ENCODE measurements around the gene RFC4.

RFC4 gene

DNA sequence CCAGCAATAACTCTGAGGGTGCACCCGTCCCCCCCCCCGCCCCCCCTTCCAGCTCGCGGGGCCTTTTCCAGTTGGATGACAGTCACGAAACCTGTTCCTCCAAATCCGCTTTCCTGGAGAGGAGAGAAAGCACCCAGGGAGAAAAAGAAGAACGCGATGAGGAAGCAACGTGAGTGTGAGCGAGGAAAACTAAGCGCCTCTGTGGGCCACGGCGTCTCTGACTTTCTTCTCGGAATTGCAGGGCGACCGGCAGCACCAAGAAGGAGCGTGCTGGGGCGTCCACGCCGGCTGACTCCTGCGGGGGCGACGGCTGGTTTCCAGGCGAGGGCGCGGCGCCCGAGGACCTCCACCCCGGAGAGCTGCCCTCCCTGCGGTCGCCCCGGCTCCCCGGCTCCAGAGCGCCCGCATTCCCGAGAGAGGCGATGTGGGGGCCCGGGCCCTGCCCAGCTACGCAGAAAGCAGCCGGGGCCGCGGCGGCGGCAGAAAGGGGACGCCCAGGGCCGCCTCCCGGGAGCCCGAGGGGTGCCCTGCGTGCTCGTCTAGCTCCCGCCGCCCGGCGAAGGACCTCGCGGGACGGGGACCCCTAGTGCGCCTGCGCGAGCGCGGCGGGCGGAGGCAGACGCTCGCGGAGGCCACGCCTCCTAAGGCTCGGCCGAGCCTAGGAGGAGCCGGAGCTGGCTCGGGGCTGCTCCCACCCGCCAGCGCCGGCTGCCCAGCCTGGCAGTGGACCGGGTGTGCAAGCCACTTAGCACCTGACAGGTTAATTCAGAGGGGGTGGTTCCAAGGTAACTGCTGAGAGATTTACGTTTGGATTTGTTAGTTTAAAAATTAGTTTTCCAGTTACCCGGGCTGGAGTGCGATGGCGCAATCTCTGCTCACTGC, 20.9 kb upstream of the RFC4 start:
- peaks cover 15 to 28% of the 10 kb centered on the region in 2 donors for H3K4me1 ChIP-seq (ENCODE audit: control insufficient read depth in 2 of 2, insufficient read depth in 1 of 2, low read depth in 1 of 2, low read length in 2 of 2)
- no peak overlapping the region for H2BK120ac ChIP-seq (ENCODE audit: low read depth, low read length)
- H3K4ac ChIP-seq (ENCODE audit: low read length) = no peak overlapping the region
- H3K9me3 ChIP-seq (replicated peaks in 1 of 2; ENCODE audit: control insufficient read depth in 2 of 2, insufficient read depth in 1 of 2, low read depth in 1 of 2, low read length in 2 of 2) = no peaks in the 10 kb centered on the region
- H3K14ac ChIP-seq (ENCODE audit: low read length) = no peak overlapping the region
- H3K4me3 ChIP-seq (ENCODE audit: low read length in 2 of 2) = peak overlapping the region; percentile 56 to 82
- no peak overlapping the region for H2BK5ac ChIP-seq (ENCODE audit: low read length)
- H3K4me2 ChIP-seq (ENCODE audit: insufficient read depth, low read length, poor library complexity, severe bottlenecking) = peak overlapping the region; percentile 75
- no peak overlapping the region for H4K8ac ChIP-seq (ENCODE audit: low read depth, low read length)
- peak overlapping the region; percentile 96 for H2AFZ ChIP-seq (ENCODE audit: low read length)
- no peak overlapping the region for H3K23ac ChIP-seq (ENCODE audit: low read depth, low read length, poor library complexity)
- H4K91ac ChIP-seq (ENCODE audit: low read depth, low read length, poor library complexity) = no peak overlapping the region
- H3K27ac ChIP-seq (replicated peaks; ENCODE audit: low read length) = no peak overlapping the region
- H2BK12ac ChIP-seq (ENCODE audit: low read length) = no peak overlapping the region
- WGBS, 2 donors (ENCODE audit: extremely low coverage in 2 of 2, insufficient read length in 2 of 2, insufficient replicate concordance in 1 of 2) = no CpG with 5 or more reads among the region's 80 CpGs
- H3K27me3 ChIP-seq (ENCODE audit: control insufficient read depth in 3 of 3, insufficient read depth in 3 of 3, low read depth in 1 of 3, low read length in 3 of 3) = peaks cover 4 to 74% (median 45%) of the 10 kb centered on the region in 3 experiments
- no peak overlapping the region for H2AK5ac ChIP-seq (ENCODE audit: low read depth, low read length)
- DNase-seq (ENCODE audit: low spot score) = peak; percentile 85
- no peaks in the 10 kb centered on the region for H3K36me3 ChIP-seq (replicated peaks in 1 of 2; ENCODE audit: control insufficient read depth in 2 of 2, insufficient read depth in 2 of 2, low read length in 2 of 2)
- no peak overlapping the region for H2BK15ac ChIP-seq (ENCODE audit: low read length)
- H3K79me1 ChIP-seq (ENCODE audit: low read depth, low read length) = no peaks in the 10 kb centered on the region
- peak overlapping the region; percentile 74 for H3K9ac ChIP-seq (ENCODE audit: low read depth, low read length, poor library complexity)
- peak overlapping the region; percentile 93 for H3K18ac ChIP-seq (ENCODE audit: low read length)

DNA sequence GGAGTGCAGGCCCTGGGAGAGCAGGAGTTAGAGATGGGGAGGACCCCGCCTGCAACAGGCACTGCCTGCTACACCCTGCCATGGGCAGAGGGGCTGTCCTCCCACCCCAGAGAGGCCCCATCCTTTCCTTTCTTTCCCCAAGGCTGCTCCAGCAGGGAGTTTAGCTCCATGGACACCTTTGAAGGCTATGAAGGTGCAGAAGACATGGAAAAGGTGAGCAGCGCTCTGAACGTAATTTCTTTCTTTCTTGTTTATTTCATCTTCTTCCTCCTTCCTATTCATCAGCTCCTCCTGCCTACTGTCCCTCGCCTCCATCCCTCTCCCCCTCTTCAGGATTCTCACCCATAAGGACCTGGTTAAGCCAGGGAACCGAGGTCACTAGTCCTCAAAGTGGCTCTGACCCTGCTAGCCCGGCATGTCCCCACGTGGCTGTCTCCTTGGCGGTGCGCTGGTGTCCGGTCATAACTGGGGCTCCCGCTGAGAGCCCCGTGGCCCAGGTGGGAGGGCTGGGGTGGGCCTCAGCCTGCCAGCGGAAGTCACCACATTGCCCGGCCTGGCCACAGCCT, 20.2 kb upstream of the RFC4 start:
- H4K8ac ChIP-seq (ENCODE audit: low read depth, low read length) = no peak overlapping the region
- H3K23ac ChIP-seq (ENCODE audit: low read depth, low read length, poor library complexity) = no peak overlapping the region
- no peak overlapping the region for H2BK5ac ChIP-seq (ENCODE audit: low read length)
- no peak overlapping the region for H2BK120ac ChIP-seq (ENCODE audit: low read depth, low read length)
- H2BK12ac ChIP-seq (ENCODE audit: low read length) = no peak overlapping the region
- H2BK15ac ChIP-seq (ENCODE audit: low read length) = no peak overlapping the region
- H3K27me3 ChIP-seq (ENCODE audit: control insufficient read depth in 3 of 3, insufficient read depth in 3 of 3, low read depth in 1 of 3, low read length in 3 of 3) = peaks cover 4 to 66% (median 45%) of the 10 kb centered on the region in 3 experiments
- WGBS, 2 donors (ENCODE audit: extremely low coverage in 2 of 2, insufficient read length in 2 of 2, insufficient replicate concordance in 1 of 2) = no CpG with 5 or more reads among the region's 14 CpGs
- DNase-seq (ENCODE audit: low spot score) = no peak
- peak overlapping the region; percentile 75 for H3K4me2 ChIP-seq (ENCODE audit: insufficient read depth, low read length, poor library complexity, severe bottlenecking)
- no peak overlapping the region for H4K91ac ChIP-seq (ENCODE audit: low read depth, low read length, poor library complexity)
- no peak overlapping the region for H3K27ac ChIP-seq (replicated peaks; ENCODE audit: low read length)
- no peaks in the 10 kb centered on the region for H3K9me3 ChIP-seq (replicated peaks in 1 of 2; ENCODE audit: control insufficient read depth in 2 of 2, insufficient read depth in 1 of 2, low read depth in 1 of 2, low read length in 2 of 2)
- H2AFZ ChIP-seq (ENCODE audit: low read length) = peak overlapping the region; percentile 96
- no peak overlapping the region for H2AK5ac ChIP-seq (ENCODE audit: low read depth, low read length)
- no peak overlapping the region for H3K9ac ChIP-seq (ENCODE audit: low read depth, low read length, poor library complexity)
- H3K36me3 ChIP-seq (replicated peaks in 1 of 2; ENCODE audit: control insufficient read depth in 2 of 2, insufficient read depth in 2 of 2, low read length in 2 of 2) = no peaks in the 10 kb centered on the region
- peaks cover 15 to 28% of the 10 kb centered on the region in 2 donors for H3K4me1 ChIP-seq (ENCODE audit: control insufficient read depth in 2 of 2, insufficient read depth in 1 of 2, low read depth in 1 of 2, low read length in 2 of 2)
- H3K18ac ChIP-seq (ENCODE audit: low read length) = no peak overlapping the region
- H3K4ac ChIP-seq (ENCODE audit: low read length) = no peak overlapping the region
- H3K4me3 ChIP-seq (ENCODE audit: low read length in 2 of 2) = peak overlapping the region in 1 of 2 donors; percentile 56
- H3K14ac ChIP-seq (ENCODE audit: low read length) = no peak overlapping the region
- H3K79me1 ChIP-seq (ENCODE audit: low read depth, low read length) = no peaks in the 10 kb centered on the region

DNA sequence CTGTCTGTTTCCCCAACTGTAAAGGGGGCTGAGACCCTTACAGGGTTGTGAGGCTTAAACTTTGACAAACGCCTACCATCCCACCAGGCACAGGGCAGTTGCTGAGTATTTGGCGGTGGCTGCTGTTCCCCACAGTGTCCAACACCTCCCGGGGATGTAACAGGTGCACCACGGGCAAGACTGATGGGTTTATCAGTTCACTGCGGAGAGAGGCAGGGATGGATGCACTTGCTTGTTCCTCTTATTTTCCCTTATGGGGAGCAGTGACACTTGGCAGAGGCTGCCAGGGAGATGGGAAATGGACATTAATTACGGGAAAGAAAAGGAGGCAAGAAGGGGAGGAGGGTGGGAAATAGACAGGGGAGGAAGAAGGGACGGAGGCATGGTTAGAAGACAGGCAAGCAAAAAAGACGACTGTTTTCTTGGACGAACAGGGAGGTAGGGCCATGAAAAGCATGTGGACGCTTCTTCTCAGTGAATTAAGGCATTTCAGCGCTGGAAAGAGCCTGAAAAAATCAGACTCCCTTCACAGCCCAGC, 19.7 kb upstream of the RFC4 start:
- Histone ChIP-seq H3K14ac (ENCODE audit: low read length) (no peak overlapping the region), H2BK5ac (ENCODE audit: low read length) (no peak overlapping the region), H3K4me3 (ENCODE audit: low read length in 2 of 2) (no peak overlapping the region), H2AK5ac (ENCODE audit: low read depth, low read length) (no peak overlapping the region), H2BK15ac (ENCODE audit: low read length) (no peak overlapping the region), H2BK12ac (ENCODE audit: low read length) (no peak overlapping the region), H2BK120ac (ENCODE audit: low read depth, low read length) (no peak overlapping the region), H3K4ac (ENCODE audit: low read length) (no peak overlapping the region), H3K27ac (replicated peaks; ENCODE audit: low read length) (no peak overlapping the region), H2AFZ (ENCODE audit: low read length) (peak overlapping the region; percentile 80), H3K4me2 (ENCODE audit: insufficient read depth, low read length, poor library complexity, severe bottlenecking) (peak overlapping the region; percentile 62), H3K18ac (ENCODE audit: low read length) (no peak overlapping the region), H4K91ac (ENCODE audit: low read depth, low read length, poor library complexity) (no peak overlapping the region), H3K36me3 (replicated peaks in 1 of 2; ENCODE audit: control insufficient read depth in 2 of 2, insufficient read depth in 2 of 2, low read length in 2 of 2) (no peaks in the 10 kb centered on the region), H3K23ac (ENCODE audit: low read depth, low read length, poor library complexity) (no peak overlapping the region), H3K27me3 (ENCODE audit: control insufficient read depth in 3 of 3, insufficient read depth in 3 of 3, low read depth in 1 of 3, low read length in 3 of 3) (peaks cover 4 to 62% (median 45%) of the 10 kb centered on the region in 3 experiments), H3K9ac (ENCODE audit: low read depth, low read length, poor library complexity) (peak overlapping the region; percentile 9), H3K4me1 (ENCODE audit: control insufficient read depth in 2 of 2, insufficient read depth in 1 of 2, low read depth in 1 of 2, low read length in 2 of 2) (peaks cover 15 to 28% of the 10 kb centered on the region in 2 donors), H3K9me3 (replicated peaks in 1 of 2; ENCODE audit: control insufficient read depth in 2 of 2, insufficient read depth in 1 of 2, low read depth in 1 of 2, low read length in 2 of 2) (no peaks in the 10 kb centered on the region), H3K79me1 (ENCODE audit: low read depth, low read length) (no peaks in the 10 kb centered on the region), H4K8ac (ENCODE audit: low read depth, low read length) (no peak overlapping the region)
- WGBS, 2 donors (ENCODE audit: extremely low coverage in 2 of 2, insufficient read length in 2 of 2, insufficient replicate concordance in 1 of 2) = no CpG with 5 or more reads among the region's 11 CpGs
- no peak for DNase-seq (ENCODE audit: low spot score)

DNA sequence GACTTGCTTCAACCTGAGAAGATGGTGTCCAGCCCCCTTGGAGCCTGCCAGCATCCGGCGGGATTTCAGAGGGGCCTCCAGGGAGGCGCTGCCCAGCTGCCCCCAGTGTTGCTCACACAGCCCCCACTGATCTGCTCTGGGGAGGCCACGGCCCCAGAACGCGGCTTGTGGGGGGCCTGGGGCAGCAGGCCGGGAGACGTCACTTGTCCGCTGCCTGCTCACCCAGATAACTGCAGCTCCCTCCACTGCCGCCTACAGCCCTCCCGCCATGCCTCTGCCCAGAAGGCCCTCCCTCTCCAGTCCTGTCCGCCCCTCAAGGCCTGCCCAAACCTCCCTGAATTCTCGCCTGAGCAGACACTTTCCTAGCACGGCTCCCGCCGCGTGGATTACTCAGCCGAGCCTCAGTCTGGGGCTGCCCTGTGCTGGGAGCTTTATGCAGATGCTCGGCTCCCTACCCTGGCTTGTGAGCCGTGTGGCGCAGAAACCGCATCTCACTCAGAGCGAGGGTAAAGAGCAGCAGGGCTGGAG, 19.1 kb upstream of the RFC4 start:
- Histone ChIP-seq H3K9ac (ENCODE audit: low read depth, low read length, poor library complexity) (peak overlapping the region; percentile 9), H3K27me3 (ENCODE audit: control insufficient read depth in 3 of 3, insufficient read depth in 3 of 3, low read depth in 1 of 3, low read length in 3 of 3) (peaks cover 4 to 56% (median 45%) of the 10 kb centered on the region in 3 experiments), H3K4me1 (ENCODE audit: control insufficient read depth in 2 of 2, insufficient read depth in 1 of 2, low read depth in 1 of 2, low read length in 2 of 2) (peaks cover 15 to 28% of the 10 kb centered on the region in 2 donors), H4K91ac (ENCODE audit: low read depth, low read length, poor library complexity) (no peak overlapping the region), H3K79me1 (ENCODE audit: low read depth, low read length) (no peaks in the 10 kb centered on the region), H2AK5ac (ENCODE audit: low read depth, low read length) (peak overlapping the region; percentile 52), H3K4me2 (ENCODE audit: insufficient read depth, low read length, poor library complexity, severe bottlenecking) (peak overlapping the region; percentile 62), H3K36me3 (replicated peaks in 1 of 2; ENCODE audit: control insufficient read depth in 2 of 2, insufficient read depth in 2 of 2, low read length in 2 of 2) (no peaks in the 10 kb centered on the region), H3K27ac (replicated peaks; ENCODE audit: low read length) (no peak overlapping the region), H2AFZ (ENCODE audit: low read length) (peak overlapping the region; percentile 80), H3K4me3 (ENCODE audit: low read length in 2 of 2) (peak overlapping the region in 1 of 2 donors; percentile 3), H3K18ac (ENCODE audit: low read length) (peak overlapping the region; percentile 95), H2BK12ac (ENCODE audit: low read length) (no peak overlapping the region), H3K14ac (ENCODE audit: low read length) (peak overlapping the region; percentile 94), H4K8ac (ENCODE audit: low read depth, low read length) (peak overlapping the region; percentile 3), H2BK5ac (ENCODE audit: low read length) (no peak overlapping the region), H3K9me3 (replicated peaks in 1 of 2; ENCODE audit: control insufficient read depth in 2 of 2, insufficient read depth in 1 of 2, low read depth in 1 of 2, low read length in 2 of 2) (no peaks in the 10 kb centered on the region), H2BK15ac (ENCODE audit: low read length) (peak overlapping the region; percentile 85), H3K23ac (ENCODE audit: low read depth, low read length, poor library complexity) (no peak overlapping the region), H2BK120ac (ENCODE audit: low read depth, low read length) (no peak overlapping the region), H3K4ac (ENCODE audit: low read length) (peak overlapping the region; percentile 53)
- DNase-seq (ENCODE audit: low spot score) = no peak
- no CpG with 5 or more reads among the region's 23 CpGs for WGBS, 2 donors (ENCODE audit: extremely low coverage in 2 of 2, insufficient read length in 2 of 2, insufficient replicate concordance in 1 of 2)
